ENCODE data around the gene TRIM47. TPM values are rescaled to one million over a fixed set of nuclear protein-coding genes. Genes with fewer than 3 reads are reported as not detected.

TRIM47 gene
- total RNA-seq, 1 experiment from 2014 or later: 86.7 TPM

DNA sequence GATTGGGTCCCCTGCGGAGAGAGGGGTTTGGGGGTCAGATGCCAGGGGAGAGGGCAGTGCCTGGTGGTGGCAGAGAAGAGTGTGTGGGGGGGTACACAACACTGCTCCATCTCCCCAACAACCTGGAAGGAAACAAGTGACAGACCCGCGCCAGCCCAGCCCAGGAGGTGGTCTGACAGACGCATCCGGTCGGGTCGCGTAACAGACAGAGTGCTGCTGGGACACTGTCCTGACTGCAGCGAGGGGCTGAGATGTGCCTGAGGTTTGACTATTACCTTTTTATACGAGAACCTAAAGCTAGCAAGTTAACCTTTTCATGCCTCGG, 50.3 kb downstream of the TRIM47 start (continued):
- TF ChIP-seq JUND (IDR thresholded peaks at IDR 0.05): no peak
- no peak for TF ChIP-seq EZH2 (IDR thresholded peaks at IDR 0.05)
- TF ChIP-seq SIN3A (IDR thresholded peaks at IDR 0.05; ENCODE audit: low read depth): no peak
- TF ChIP-seq ELF1 (IDR thresholded peaks at IDR 0.05; ENCODE audit: borderline replicate concordance, low read depth): no peak
- TF ChIP-seq SP1 (IDR thresholded peaks at IDR 0.05; ENCODE audit: low read depth): no peak
- TF ChIP-seq EGR1 (IDR thresholded peaks at IDR 0.05; ENCODE audit: low read depth): no peak
- TF ChIP-seq YY1 (IDR thresholded peaks at IDR 0.05; ENCODE audit: extremely low read depth, insufficient replicate concordance, low read depth, low read length): no peak
- no peak for TF ChIP-seq TCF7L2 (IDR thresholded peaks at IDR 0.05; ENCODE audit: borderline replicate concordance, extremely low read depth, insufficient read depth, insufficient read length)

DNA sequence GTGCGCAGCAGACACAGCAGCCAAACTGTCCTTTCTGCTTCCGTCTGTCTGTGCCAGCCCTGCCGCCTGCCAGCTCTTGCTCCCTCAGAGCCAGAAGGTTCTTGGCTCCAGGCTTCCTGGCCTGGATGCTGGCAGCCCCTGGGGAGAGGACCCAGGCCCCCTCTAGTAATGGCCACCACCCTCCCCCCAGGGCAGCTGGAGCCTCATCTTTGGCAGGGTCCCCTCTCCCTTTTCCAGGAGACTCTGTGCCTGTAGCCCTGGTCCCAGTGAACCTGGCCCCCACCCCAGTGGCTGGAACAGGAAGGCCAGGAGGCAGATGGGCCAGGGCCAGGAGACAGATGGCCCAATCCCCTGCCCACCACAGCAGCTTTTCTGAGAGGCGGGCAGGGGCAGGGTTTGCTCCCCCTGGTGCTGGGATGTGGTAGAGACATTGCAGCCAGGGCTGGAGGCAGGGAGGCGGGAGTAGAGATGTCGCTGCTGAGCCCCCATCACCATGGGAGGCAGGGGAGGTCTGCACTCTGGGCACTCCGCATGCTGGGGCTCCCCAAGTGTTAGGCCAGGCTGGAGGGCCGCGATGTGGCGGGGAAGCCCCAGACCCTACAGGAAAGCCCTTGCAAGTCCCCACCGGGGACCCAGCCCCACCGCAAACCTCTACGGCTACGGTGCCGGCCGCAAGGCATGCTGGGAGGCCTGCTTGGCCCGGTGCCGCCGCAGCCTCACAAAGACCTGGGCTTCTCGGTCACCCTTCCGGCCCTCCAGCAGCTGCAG, 50.9 kb downstream of the TRIM47 start:
- intact Hi-C loops (cut with micrococcal nuclease): no loop called here
- ATAC-seq (peak; percentile 84), DNase-seq (ENCODE audit: low read depth, low spot score) (no peak)
- H3K9ac ChIP-seq (ENCODE audit: low read length): no peak overlapping the region
- ChIA-PET CTCF (interaction anchor here (0.7 to 1.9 kb wide), 13 partner anchors 9 to 112 kb away, joined by 3 to 15 read pairs (median 6); partner anchors contain the start of genes GALK1 and WBP2), POLR2A (interaction anchor here (0.8 to 4.2 kb wide), 3 partner anchors 48 to 53 kb away, joined by 3 to 32 read pairs (median 3); a partner anchor contains a TSS), RAD21 (ENCODE audit: low non-redundant PET in 1 of 2, low total read pairs in 2 of 2, uncharacterized antibody in 2 of 2, unreplicated experiment in 2 of 2) (interaction anchor here in 1 of 2 experiments (0.5 to 0.9 kb wide), 2 partner anchors 42 to 62 kb away, joined by 3 to 4 read pairs; partner anchors contain the start of gene GALK1)
- H3K9me3 ChIP-seq (ENCODE audit: control insufficient read depth in 1 of 2, insufficient read depth in 1 of 2, low read depth in 1 of 2, low read length in 2 of 2): no peaks in the 10 kb centered on the region
- TF ChIP-seq RAD21 (IDR thresholded peaks at IDR 0.05; ENCODE audit: low read depth) (peak; percentile 57), YY1 (IDR thresholded peaks at IDR 0.05; ENCODE audit: extremely low read depth, insufficient replicate concordance, low read depth, low read length) (no peak)
- TF ChIP-seq, protein P1, sequence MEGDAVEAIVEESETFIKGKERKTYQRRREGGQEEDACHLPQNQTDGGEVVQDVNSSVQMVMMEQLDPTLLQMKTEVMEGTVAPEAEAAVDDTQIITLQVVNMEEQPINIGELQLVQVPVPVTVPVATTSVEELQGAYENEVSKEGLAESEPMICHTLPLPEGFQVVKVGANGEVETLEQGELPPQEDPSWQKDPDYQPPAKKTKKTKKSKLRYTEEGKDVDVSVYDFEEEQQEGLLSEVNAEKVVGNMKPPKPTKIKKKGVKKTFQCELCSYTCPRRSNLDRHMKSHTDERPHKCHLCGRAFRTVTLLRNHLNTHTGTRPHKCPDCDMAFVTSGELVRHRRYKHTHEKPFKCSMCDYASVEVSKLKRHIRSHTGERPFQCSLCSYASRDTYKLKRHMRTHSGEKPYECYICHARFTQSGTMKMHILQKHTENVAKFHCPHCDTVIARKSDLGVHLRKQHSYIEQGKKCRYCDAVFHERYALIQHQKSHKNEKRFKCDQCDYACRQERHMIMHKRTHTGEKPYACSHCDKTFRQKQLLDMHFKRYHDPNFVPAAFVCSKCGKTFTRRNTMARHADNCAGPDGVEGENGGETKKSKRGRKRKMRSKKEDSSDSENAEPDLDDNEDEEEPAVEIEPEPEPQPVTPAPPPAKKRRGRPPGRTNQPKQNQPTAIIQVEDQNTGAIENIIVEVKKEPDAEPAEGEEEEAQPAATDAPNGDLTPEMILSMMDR (IDR thresholded peaks at IDR 0.05 in 2 of 3, conservative IDR thresholded peaks at IDR 0.05 in 1 of 3; ENCODE audit: borderline replicate concordance in 1 of 3, insufficient read depth in 1 of 3, low read depth in 2 of 3, low read length in 2 of 3): peak; percentile 70 to 91 (median 87)
- no peak overlapping the region for H3K4me3 ChIP-seq (replicated peaks in 1 of 2; ENCODE audit: low read depth in 1 of 2, low read length in 2 of 2)
- no peaks in the 10 kb centered on the region for H3K79me2 ChIP-seq (ENCODE audit: insufficient read depth, low read length)
- H2AFZ ChIP-seq (ENCODE audit: low read depth, low read length, poor library complexity, severe bottlenecking): no peak overlapping the region
- H3K27me3 ChIP-seq (ENCODE audit: insufficient read depth, low read length): no peaks in the 10 kb centered on the region
- H3K36me3 ChIP-seq (ENCODE audit: control insufficient read depth in 1 of 2, insufficient read depth in 2 of 2, low read length in 2 of 2): peaks cover 4 to 18% of the 10 kb centered on the region in 2 experiments; a peak in 3 of 4 replicates
- H3K9me2 ChIP-seq (ENCODE audit: insufficient read depth): no peaks in the 10 kb centered on the region
- H3K4me2 ChIP-seq (ENCODE audit: low read length): no peak overlapping the region
- peaks cover 6 to 9% of the 10 kb centered on the region in 2 experiments; a peak in 2 of 4 replicates for H3K4me1 ChIP-seq (ENCODE audit: control insufficient read depth in 1 of 2, insufficient read depth in 2 of 2, low read length in 2 of 2)
- H4K20me1 ChIP-seq (ENCODE audit: insufficient read depth): no peaks in the 10 kb centered on the region
- no TSS peak for BruUV-seq (replicated peaks)
- peak overlapping the region; percentile 27; the same call in 1 of the 2 replicates for H3K27ac ChIP-seq (ENCODE audit: low read depth, low read length)

Data from HCT116 (cell line).